ENCODE data around the gene RNF145. TPM values are rescaled to one million over a fixed set of nuclear protein-coding genes. Genes with fewer than 3 reads are reported as not detected.
A peak's percentile ranks its signal among the peaks of the same experiment; 100 is the strongest.

RNF145 gene
- total and polyA plus RNA-seq, 10 of the 15 experiments (the other 5 are each of a cell fraction or from before 2014, with no cell fraction given), result 9.7 to 58.1 (median 38.2) TPM

- TF ChIP-seq POLR2A (IDR thresholded peaks at IDR 0.05; ENCODE audit: low read depth, low read length), result no peak
- TF ChIP-seq ZNF24 (IDR thresholded peaks at IDR 0.05), result no peak
- TF ChIP-seq IRF4 (IDR thresholded peaks at IDR 0.05; ENCODE audit: low read depth, low read length), result peak; percentile 35; the same call in 1 of the 2 replicates
- no peak for TF ChIP-seq CBX5 (IDR thresholded peaks at IDR 0.05; ENCODE audit: low read depth)
- TF ChIP-seq MTA2 (IDR thresholded peaks at IDR 0.05; ENCODE audit: low read depth), result peak; percentile 77
- 0 out of 2 replicates have a peak, but pooled peaks have one; percentile 17 for TF ChIP-seq MEF2A (IDR thresholded peaks at IDR 0.05; ENCODE audit: insufficient read depth, low read depth, low read length)
- no peak for TF ChIP-seq ELK1 (IDR thresholded peaks at IDR 0.05; ENCODE audit: low read depth, low read length)
- no peak for TF ChIP-seq ZNF687 (IDR thresholded peaks at IDR 0.05)
- no peak for TF ChIP-seq POLR2AphosphoS5 (IDR thresholded peaks at IDR 0.05; ENCODE audit: low read length)
- TF ChIP-seq MXI1 (IDR thresholded peaks at IDR 0.05; ENCODE audit: low read depth, low read length), result no peak
- no peak for TF ChIP-seq SMC3 (IDR thresholded peaks at IDR 0.05; ENCODE audit: borderline replicate concordance, low read length)
- TF ChIP-seq RELA (IDR thresholded peaks at IDR 0.05; ENCODE audit: borderline replicate concordance, partially characterized antibody), result peak; percentile 59
- no peak for TF ChIP-seq TCF3 (IDR thresholded peaks at IDR 0.05; ENCODE audit: borderline replicate concordance, insufficient read depth, low read depth, low read length)
- no peak for TF ChIP-seq RB1 (IDR thresholded peaks at IDR 0.05; ENCODE audit: borderline replicate concordance)
- no peak for TF ChIP-seq MYC (IDR thresholded peaks at IDR 0.05; ENCODE audit: insufficient read depth, insufficient read length, insufficient replicate concordance, low read length, severe bottlenecking)
- 0 out of 2 replicates have a peak, but pooled peaks have one; percentile 25 for TF ChIP-seq TCF7 (IDR thresholded peaks at IDR 0.05; ENCODE audit: borderline replicate concordance)
- TF ChIP-seq SREBF2 (IDR thresholded peaks at IDR 0.05; ENCODE audit: low read length), result no peak
- no peak for TF ChIP-seq CEBPZ (IDR thresholded peaks at IDR 0.05; ENCODE audit: low read depth, low read length)
- no peak for TF ChIP-seq CEBPB (IDR thresholded peaks at IDR 0.05; ENCODE audit: borderline replicate concordance in 1 of 2, low read depth in 2 of 2, low read length in 2 of 2)
- no peak for TF ChIP-seq HDGF (IDR thresholded peaks at IDR 0.05)
- no peak for TF ChIP-seq E2F8 (IDR thresholded peaks at IDR 0.05; ENCODE audit: low read depth, partially characterized antibody)
These were observed 30.4 kb downstream of the RNF145 start (continued) for GRCh38 chr5:159178978-159179377.
